WI38 (cell line): ENCODE results near the gene KIAA1755.

Source experiments
- H3K4me3 ChIP-seq: 2 replicates; pipeline ENCODE4 v1.5.1; 2011; ENCODE audit warnings: low read depth, mild to moderate bottlenecking, control low read depth, low read length
- TF ChIP-seq, protein P1 (sequence below): IDR thresholded peaks from 2 replicates; pipeline ENCODE4 v1.5.1; 2012; ENCODE audit warnings: low read depth, mild to moderate bottlenecking, control low read depth, low read length

Gene KIAA1755

DNA sequence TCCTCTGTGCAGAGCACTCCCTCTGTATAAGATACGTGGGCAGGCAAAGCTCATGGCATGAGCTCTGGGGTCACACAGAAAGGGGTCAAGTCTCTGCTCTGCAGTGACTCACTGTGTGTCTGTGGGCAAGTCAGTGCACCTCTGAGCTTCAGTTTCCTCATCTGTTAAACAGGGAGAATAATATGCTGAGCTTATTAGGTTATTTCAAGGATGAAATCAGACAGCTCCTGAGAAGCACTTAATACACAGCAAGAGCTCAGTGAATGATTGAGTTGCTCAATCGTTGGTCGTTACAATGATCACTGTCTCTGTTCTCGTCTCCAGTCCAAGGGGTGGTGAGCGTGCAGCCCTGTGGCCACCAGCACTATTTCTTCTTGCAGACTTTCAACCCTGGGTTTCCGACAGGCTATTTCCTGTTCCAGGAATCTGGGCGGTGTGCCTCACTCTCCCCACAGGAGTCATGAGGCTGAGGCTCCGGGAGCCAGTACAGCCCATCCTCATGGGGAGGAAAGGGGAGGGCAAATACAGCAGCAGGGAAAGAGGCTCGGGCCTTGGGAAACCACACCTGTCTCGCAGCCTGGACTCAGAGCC, 28.9 kb downstream of the KIAA1755 start:
- no peak overlapping the region for H3K4me3 ChIP-seq
- TF ChIP-seq, protein P1, sequence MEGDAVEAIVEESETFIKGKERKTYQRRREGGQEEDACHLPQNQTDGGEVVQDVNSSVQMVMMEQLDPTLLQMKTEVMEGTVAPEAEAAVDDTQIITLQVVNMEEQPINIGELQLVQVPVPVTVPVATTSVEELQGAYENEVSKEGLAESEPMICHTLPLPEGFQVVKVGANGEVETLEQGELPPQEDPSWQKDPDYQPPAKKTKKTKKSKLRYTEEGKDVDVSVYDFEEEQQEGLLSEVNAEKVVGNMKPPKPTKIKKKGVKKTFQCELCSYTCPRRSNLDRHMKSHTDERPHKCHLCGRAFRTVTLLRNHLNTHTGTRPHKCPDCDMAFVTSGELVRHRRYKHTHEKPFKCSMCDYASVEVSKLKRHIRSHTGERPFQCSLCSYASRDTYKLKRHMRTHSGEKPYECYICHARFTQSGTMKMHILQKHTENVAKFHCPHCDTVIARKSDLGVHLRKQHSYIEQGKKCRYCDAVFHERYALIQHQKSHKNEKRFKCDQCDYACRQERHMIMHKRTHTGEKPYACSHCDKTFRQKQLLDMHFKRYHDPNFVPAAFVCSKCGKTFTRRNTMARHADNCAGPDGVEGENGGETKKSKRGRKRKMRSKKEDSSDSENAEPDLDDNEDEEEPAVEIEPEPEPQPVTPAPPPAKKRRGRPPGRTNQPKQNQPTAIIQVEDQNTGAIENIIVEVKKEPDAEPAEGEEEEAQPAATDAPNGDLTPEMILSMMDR, result no peak

DNA sequence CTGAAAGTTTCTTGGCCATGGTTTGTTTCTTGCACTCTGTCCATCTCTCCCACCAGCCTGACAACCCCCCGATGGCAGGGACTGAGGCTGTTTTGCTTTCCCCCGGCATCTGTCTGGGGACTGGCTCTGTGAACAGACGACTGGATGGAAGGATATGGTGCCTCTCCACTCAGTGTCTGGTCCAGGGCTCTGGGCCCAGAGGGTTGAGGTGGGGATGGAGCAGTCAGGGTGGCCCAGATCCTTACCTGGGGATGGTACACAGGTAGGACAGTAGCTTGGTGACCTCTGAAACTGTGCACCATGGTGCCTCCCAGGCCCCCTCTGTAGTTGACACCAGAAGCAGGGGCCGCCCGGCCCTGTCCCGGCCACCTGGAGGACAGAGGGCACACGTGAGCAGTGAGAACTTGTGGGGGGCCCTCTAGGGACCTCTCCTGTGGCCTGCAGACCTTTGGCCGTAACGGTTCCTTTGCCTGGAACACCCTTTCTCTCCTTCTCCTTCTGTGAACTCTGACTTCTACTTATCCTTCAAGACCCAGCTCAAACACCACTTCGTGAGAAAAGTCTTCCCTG, 29.5 kb downstream of the KIAA1755 start:
- TF ChIP-seq, protein P1, result no peak
- H3K4me3 ChIP-seq, result no peak overlapping the region

DNA sequence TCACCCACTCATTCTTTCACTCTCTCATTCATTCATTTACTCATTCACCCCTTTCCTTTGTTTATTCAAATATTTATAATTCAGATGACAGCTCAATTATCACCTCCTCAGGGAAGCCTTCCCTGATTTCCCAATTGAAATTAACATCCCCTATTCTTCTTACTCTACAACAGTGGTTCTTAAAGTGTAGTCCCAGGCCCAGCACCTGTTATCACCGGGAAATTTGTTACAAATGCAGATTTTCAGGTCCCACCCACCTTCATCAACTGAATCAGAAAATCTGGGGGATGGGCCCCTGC, 30.3 kb downstream of the KIAA1755 start:
- TF ChIP-seq, protein P1, result no peak

DNA sequence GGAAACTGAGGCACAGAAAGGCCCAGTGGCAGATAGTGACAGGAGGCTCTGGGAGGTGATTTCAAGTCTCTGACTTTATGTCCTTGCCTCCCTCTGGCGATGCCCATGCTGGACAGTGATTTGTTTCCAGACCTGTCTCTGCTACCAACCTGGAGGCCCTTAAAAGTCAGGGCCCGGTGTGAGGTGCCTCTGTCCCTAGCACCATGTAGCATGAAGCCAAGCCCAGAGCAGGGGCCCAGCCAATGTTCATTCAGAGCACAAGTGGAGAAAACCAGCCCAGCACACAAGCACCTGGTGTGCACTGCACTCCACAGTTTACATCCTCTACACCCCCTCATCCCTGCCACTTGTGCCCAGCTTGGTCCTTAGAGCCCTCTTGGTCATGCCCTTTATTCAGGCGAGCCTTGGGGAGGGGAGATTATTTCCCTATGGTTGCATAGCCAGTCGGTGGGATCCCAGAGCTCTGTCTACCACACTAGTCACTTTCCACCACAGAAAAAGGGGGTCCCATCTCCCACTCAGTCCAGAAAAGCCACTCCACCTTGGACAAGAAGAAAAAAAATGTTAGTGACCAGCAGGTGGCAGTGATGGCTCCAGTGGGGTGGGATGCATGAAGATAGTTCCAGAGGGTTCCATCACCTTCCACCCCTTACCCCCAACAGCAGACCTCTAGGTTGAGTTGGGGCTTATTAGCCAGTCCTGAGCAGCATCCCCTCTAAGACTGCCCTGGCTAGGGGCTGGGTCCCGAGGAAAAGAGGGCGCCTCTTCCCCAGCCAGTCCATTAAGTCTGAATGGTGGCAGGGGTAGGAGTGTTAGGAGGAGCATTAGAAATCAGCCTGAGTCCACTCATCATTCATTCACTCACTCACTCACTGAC, 30.9 kb downstream of the KIAA1755 start:
- TF ChIP-seq, protein P1, result peak; percentile 49
- H3K4me3 ChIP-seq, result no peak overlapping the region

More for the DNA sequence above, 30.3 kb downstream of the KIAA1755 start:
- no peak overlapping the region for H3K4me3 ChIP-seq

DNA sequence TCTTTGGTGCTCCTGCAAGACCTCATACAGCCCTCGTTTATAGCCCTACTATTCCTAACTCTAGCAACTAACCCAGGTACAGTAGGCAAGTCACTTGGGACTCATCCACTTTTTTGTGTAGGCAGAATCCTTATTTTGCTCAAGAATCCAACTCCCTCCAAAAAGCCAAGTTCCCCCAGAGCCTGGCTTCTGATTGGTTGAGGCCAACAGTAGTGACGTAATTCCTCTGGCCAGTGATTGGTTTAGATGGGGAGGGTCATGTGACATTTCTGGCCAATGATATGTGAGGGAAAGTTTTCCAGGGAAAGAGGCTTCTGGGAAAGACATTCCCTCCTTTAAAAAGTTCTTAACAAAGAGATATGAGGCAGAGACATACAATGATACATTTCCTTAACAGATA, 32.1 kb downstream of the KIAA1755 start:
- TF ChIP-seq, protein P1, result no peak
- no peak overlapping the region for H3K4me3 ChIP-seq

DNA sequence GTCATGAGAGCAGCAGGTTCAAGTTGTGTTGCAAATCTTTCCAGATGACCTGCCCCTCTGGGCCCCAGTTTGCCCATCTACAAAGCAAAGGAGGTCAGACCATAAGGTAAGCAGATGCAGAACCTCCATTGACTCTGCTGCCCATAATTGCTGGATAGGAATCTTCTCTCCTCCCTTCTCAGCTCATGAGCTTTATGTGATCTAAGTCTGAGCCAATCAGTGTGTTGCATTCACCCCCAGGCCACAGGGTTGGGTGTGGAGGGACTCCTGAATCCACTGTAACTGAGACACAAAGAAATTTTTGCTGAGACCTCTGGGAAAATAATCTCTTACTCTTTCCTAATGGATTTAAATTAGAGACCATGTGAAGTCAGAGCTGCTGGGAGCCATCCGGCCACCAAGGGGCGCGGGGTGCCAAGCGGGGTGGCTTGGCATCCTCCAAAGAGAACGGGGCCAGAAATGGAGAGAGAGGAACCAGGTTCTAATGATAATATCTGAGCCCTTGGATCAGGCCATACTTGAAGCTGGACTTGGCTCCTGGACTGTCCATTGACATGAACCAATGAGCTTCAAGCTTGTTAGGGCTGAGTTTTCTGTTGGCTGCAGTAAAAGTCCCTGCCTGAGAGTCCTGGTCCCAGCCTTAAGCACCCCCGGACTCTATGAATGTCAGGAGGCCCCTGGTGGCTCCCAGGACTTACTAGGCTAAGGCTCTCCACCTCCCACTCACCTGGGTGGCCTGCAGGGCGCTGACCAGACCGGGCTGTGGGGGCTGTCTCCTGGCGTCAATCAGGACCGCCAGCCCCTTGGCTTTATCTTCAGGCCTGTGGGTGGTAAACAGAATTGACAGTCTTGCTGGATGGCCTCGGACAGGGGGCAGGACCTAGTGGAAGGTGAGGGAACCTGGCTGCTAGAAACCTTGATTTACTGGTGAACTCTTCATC, 32.8 kb downstream of the KIAA1755 start:
- TF ChIP-seq, protein P1, result no peak
- no peak overlapping the region for H3K4me3 ChIP-seq
